H1 (cell line): ENCODE results near the gene TMEM183A.

Experiments
- BCL11A ChIP-seq, 2 experiments: IDR thresholded peaks; one replicate each; pipeline ENCODE4 v1.6.1; 2011; ENCODE audit warnings: low read depth in 2 of 2, low read length in 2 of 2, mild to moderate bottlenecking in 2 of 2
- CTCF ChIP-seq, 3 experiments: IDR thresholded peaks; 1 replicate in 2 of 3; 2 replicates in 1 of 3; pipeline versions ENCODE4 v1.5.1 to v1.6.1; 2011; ENCODE audit warnings: low read length in 3 of 3, mild to moderate bottlenecking in 3 of 3, inconsistent platforms in 2 of 3, low read depth in 1 of 3, moderate library complexity in 1 of 3; ENCODE audit not compliant: insufficient read depth in 1 of 3; ENCODE audit errors: control extremely low read depth in 1 of 3
- GTF2F1 ChIP-seq: IDR thresholded peaks from 2 replicates; pipeline ENCODE4 v1.6.1; 2012; ENCODE audit warnings: low read depth, low read length, improper control_type of control experiment, borderline replicate concordance
- HDAC6 ChIP-seq: IDR thresholded peaks from one replicate; pipeline ENCODE4 v1.7.1; 2012; ENCODE audit warnings: low read depth, mild to moderate bottlenecking, inconsistent platforms, low read length, moderate library complexity
- JUN ChIP-seq: IDR thresholded peaks from 2 replicates; pipeline ENCODE4 v1.6.1; 2011; ENCODE audit warnings: low read depth, mild to moderate bottlenecking, improper control_type of control experiment, low read length
- MAFK ChIP-seq: IDR thresholded peaks from 2 replicates; pipeline ENCODE4 v1.6.1; 2012; ENCODE audit warnings: low read depth, mild to moderate bottlenecking, improper control_type of control experiment, low read length
- NRF1 ChIP-seq: IDR thresholded peaks from 2 replicates; pipeline ENCODE4 v1.6.1; 2011; ENCODE audit warnings: mild to moderate bottlenecking, low read depth, low read length, improper control_type of control experiment
- POLR2A ChIP-seq, 2 experiments: IDR thresholded peaks; 1 replicate in 1 of 2; 2 replicates in 1 of 2; pipeline ENCODE4 v1.6.1; 2011; ENCODE audit warnings: low read depth in 2 of 2, low read length in 2 of 2, mild to moderate bottlenecking in 2 of 2; ENCODE audit errors: control extremely low read depth in 1 of 2
- POLR2AphosphoS5 ChIP-seq: IDR thresholded peaks from 2 replicates; pipeline ENCODE4 v1.6.1; 2011; ENCODE audit warnings: low read depth, low read length
- RAD21 ChIP-seq, 2 experiments: IDR thresholded peaks in 1 of 2; conservative IDR thresholded peaks in 1 of 2; 2 replicates each; pipeline ENCODE4 v1.6.1; 2011; ENCODE audit warnings: low read depth in 2 of 2, low read length in 2 of 2, improper control_type of control experiment in 1 of 2, inconsistent platforms in 1 of 2, mild to moderate bottlenecking in 1 of 2, moderate library complexity in 1 of 2
- TAF1 ChIP-seq: IDR thresholded peaks from 2 replicates; pipeline ENCODE4 v1.6.1; 2011; ENCODE audit warnings: mild to moderate bottlenecking, low read depth, low read length
- YY1 ChIP-seq: IDR thresholded peaks from 2 replicates; pipeline ENCODE4 v1.6.1; 2011; ENCODE audit warnings: low read depth, mild to moderate bottlenecking, low read length

DNA sequence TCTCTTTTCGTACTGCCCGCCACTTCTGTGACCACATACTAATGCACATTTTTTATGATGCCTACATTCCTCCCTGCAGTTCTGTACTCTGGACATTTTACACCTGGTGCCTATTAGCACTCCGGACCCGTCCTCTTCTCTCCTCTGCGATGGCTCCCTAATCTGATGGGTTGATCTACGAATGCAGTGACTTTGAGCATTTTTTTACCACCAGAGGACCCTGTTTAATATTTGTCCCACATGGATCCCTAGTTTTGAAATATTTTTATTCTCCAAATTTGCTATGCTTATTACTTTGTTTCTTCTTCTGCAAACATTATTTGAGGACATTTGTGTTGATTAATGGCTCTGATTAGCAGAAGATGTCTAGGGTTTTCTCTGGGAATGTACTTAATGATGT lies 24.3 kb downstream of the TMEM183A start:
- no peak for TF ChIP-seq JUN
- peak in 2 of 3 experiments; percentile 15 to 50; a peak in 2 of 4 replicates for TF ChIP-seq CTCF (IDR thresholded peaks at IDR 0.05; ENCODE audit: control extremely low read depth in 1 of 3, insufficient read depth in 1 of 3, low read depth in 1 of 3, low read length in 3 of 3)
- TF ChIP-seq POLR2AphosphoS5: no peak
- no peak for TF ChIP-seq TAF1
- TF ChIP-seq BCL11A (IDR thresholded peaks at IDR 0.05; ENCODE audit: low read depth in 2 of 2, low read length in 2 of 2): no peak
- no peak for TF ChIP-seq YY1
- TF ChIP-seq POLR2A (IDR thresholded peaks at IDR 0.05; ENCODE audit: control extremely low read depth in 1 of 2, low read depth in 2 of 2, low read length in 2 of 2): no peak
- no peak for TF ChIP-seq GTF2F1
- no peak for TF ChIP-seq NRF1
- TF ChIP-seq RAD21 (IDR thresholded peaks at IDR 0.05 in 1 of 2, conservative IDR thresholded peaks at IDR 0.05 in 1 of 2; ENCODE audit: low read depth in 2 of 2, low read length in 2 of 2): peak; percentile 16 to 17; a peak in 2 of 4 replicates
- TF ChIP-seq HDAC6: no peak
- no peak for TF ChIP-seq MAFK
